ENCODE measurements around the gene DGKH. TPM values are rescaled to one million over a fixed set of nuclear protein-coding genes. Genes with fewer than 3 reads are reported as not detected.
A peak's percentile ranks its signal among the peaks of the same experiment; 100 is the strongest.

DGKH gene
- total RNA-seq, 2 experiments from 2014 or later, result 18.9 to 19.1 TPM

DNA sequence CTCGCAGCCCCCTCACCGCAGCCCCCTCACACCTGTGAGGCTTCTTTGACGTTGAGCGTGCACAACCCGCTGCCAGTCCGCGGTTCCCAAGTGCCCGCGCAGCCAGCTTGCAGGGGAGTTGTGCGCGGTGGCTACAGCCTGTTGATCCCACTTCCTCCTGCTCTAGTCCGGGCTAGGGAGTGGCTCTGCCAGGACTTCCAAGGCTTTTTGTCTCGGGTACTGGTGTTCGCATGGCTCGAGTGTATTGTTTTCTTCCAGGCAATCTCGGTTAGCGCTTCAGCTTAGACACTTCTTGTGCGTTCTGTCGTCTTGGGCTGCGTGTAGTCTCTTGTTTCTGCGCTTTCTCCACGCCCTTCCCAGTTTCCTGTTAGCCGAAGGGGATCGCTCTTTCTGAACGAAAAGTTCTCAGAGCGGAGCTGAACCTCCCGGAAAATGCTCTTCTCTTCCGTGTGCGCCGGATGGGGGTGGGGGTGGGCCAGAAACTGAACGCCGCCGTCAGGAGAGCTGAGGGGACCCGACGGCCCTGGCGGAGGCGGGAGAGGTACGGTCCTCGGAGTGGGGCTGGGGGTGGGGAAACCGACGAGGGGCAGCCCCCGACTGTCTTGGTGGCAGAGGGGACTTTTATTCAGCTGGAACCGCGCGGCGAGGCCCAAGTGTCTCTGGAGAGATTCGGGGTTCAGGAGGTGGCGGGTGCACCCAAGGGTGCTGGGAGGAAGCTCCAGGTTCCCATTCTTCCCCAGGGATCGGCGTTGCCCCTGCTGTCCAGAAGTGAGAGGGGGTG, 697 bp upstream of the DGKH start:
- peak; percentile 54 for DNase-seq
- ATAC-seq (ENCODE audit: low read depth), result peak; percentile 22
- POLR2A ChIA-PET, result interaction anchor here (0.5 to 2.1 kb wide), 7 partner anchors 24 to 226 kb away, joined by 3 to 7 read pairs (median 3); partner anchors contain the start of genes AKAP11 and VWA8
- Mint-ChIP-seq H3K4me3 (peak overlapping the region; percentile 94), H3K36me3 (peaks cover 16% of the 10 kb centered on the region), H3K4me1 (peaks cover 23% of the 10 kb centered on the region), H3K27me3 (no peaks in the 10 kb centered on the region), H3K9me3 (no peaks in the 10 kb centered on the region), H3K27ac (peak overlapping the region; percentile 83)

DNA sequence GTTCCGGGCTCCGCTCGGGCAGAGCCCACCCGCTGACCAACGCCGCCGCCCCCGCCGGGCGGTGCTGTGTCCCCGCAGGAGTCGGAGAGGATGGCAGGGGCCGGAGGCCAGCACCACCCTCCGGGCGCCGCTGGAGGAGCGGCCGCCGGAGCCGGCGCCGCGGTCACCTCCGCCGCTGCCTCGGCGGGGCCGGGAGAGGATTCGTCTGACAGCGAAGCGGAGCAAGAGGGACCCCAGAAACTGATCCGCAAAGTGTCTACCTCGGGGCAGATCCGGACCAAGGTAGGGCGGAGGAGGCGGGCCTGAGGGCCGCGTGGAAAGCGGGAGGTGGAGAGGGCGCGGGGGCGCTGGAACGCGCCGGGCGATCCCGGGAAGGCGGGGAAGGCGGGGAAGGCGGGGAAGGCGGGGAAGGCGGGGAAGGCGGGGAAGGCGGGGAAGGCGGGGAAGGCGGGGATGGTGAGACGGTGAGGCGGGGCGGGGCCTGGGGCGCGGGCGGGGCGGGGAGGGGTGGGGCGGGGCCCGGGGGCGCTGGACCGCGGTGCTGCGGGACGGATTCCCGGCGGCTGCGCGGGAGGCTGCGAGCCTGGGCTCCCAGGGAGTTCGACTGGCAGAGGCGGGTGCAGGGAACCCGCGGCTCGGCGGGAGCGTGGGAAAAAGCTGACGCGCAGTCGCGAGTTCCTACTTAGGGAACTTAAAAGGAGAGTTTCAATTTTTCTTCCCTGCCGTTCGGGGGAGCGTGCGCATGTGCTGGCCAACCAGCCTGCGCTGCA, 421 bp downstream of the DGKH start:
- Mint-ChIP-seq H3K27ac (peak overlapping the region; percentile 86), H3K27me3 (no peaks in the 10 kb centered on the region)

DNA sequence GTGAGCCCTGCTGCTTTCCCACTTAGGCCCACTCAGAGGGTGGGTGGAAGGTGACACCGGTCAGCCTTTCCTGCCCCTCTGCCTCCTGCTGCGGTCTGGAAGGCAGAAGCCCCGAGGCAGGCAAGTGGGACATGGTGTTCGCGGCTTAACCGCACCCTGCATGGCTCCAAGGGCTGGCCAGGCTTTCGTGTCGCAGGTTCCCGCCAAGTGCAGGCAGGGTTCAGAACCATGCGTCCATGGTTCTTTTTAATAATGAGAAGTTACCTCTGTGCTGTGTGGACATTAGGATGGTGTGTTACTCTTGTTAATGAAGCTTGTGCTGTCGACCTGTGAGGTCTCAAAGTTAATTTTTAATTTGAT, 986 bp downstream of the DGKH start:
- H3K4me3 Mint-ChIP-seq, result peak overlapping the region; percentile 78
- H3K36me3 Mint-ChIP-seq, result peaks cover 21% of the 10 kb centered on the region
- H3K27me3 Mint-ChIP-seq, result no peaks in the 10 kb centered on the region
- H3K9me3 Mint-ChIP-seq, result no peaks in the 10 kb centered on the region
- peak; percentile 16 for ATAC-seq (ENCODE audit: low read depth)
- DNase-seq, result no peak
- peaks cover 27% of the 10 kb centered on the region for H3K4me1 Mint-ChIP-seq
- H3K27ac Mint-ChIP-seq, result no peak overlapping the region
- POLR2A ChIA-PET, result no interaction called here

More for the DNA sequence above, 421 bp downstream of the DGKH start:
- peak; percentile 68 for ATAC-seq (ENCODE audit: low read depth)
- H3K4me3 Mint-ChIP-seq, result peak overlapping the region; percentile 94
- POLR2A ChIA-PET, result interaction anchor here (0.9 to 2.1 kb wide), 4 partner anchors 22 to 223 kb away, joined by 3 to 7 read pairs (median 4); partner anchors contain the start of genes AKAP11 and VWA8
- peaks cover 18% of the 10 kb centered on the region for H3K36me3 Mint-ChIP-seq
- peaks cover 26% of the 10 kb centered on the region for H3K4me1 Mint-ChIP-seq
- H3K9me3 Mint-ChIP-seq, result no peaks in the 10 kb centered on the region
- DNase-seq, result peak; percentile 79

DNA sequence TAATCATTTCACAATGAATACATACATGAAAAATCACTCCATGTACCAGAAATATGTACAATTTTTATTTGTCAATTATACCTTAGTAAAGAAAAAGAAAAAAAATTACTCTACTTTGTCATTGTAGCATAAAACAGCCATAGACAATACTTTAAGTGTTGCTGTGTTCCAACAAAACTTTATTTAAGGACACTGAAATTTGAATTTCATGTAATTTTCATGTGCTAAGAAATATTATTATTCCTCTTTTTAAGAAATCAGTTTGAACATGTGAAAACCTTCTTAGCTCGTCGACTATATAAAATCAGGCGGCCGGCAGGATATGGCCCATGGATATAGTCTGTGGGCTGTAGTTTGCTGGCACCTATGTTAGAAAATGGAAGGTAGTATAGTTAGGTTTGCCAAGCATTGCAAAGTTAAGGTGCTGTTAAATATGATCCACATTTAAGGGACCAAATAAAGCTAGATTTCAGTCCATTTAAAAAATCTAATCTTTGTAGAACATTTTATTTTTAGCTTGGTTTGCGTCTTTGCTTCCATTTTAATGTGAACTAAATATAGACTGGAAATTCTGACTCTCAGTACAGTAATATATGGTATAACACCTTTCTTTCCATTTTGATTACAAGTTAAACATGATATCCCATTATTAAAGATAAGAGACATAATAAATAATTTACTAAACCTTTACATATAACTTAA, 6.5 kb downstream of the DGKH start:
- POLR2A ChIA-PET, result no interaction called here
- DNase-seq (no peak), ATAC-seq (ENCODE audit: low read depth) (no peak)
- peaks cover 34% of the 10 kb centered on the region for H3K36me3 Mint-ChIP-seq
- peaks cover 26% of the 10 kb centered on the region for H3K4me1 Mint-ChIP-seq
- H3K9me3 Mint-ChIP-seq, result no peaks in the 10 kb centered on the region
- no peak overlapping the region for H3K27ac Mint-ChIP-seq
- H3K27me3 Mint-ChIP-seq, result no peaks in the 10 kb centered on the region
- no peak overlapping the region for H3K4me3 Mint-ChIP-seq

DNA sequence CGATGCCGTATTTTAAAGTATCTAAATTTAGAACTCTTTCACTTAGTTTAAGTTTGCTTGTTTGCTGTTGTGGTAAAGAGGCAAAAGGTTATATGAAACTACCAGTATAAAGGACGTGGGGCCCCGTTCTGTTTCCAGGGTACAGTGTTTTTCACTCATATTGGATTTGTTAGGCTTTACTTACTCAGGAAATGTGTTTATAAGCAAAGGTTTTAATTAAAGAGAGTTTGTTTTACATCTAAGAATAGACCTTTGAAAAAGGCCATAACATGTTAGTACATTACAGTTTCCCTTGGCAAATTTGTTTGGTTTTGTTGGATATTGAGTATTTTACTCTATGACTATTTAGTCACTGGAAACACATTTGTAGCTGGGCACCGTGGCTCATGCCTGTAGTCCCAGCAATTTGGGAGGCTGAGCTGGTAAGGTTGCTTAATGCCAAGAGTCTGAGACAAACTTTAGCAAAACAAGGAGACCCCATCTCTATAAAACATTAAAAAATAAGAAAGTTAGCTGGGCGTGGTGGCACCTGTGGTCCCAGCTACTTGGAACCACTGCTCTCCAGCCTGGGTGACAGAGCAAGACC, 7.1 kb downstream of the DGKH start:
- POLR2A ChIA-PET, result interaction anchor here (0.8 kb wide), 1 partner anchor 10 kb away, joined by 3 read pairs; no protein-coding TSS in a partner anchor
- no peak for DNase-seq
- ATAC-seq (ENCODE audit: low read depth), result no peak
- H3K9me3 Mint-ChIP-seq, result no peaks in the 10 kb centered on the region
- no peak overlapping the region for H3K27ac Mint-ChIP-seq
- H3K4me1 Mint-ChIP-seq, result peaks cover 25% of the 10 kb centered on the region
- H3K27me3 Mint-ChIP-seq, result no peaks in the 10 kb centered on the region
- no peak overlapping the region for H3K4me3 Mint-ChIP-seq
- peaks cover 38% of the 10 kb centered on the region for H3K36me3 Mint-ChIP-seq

DNA sequence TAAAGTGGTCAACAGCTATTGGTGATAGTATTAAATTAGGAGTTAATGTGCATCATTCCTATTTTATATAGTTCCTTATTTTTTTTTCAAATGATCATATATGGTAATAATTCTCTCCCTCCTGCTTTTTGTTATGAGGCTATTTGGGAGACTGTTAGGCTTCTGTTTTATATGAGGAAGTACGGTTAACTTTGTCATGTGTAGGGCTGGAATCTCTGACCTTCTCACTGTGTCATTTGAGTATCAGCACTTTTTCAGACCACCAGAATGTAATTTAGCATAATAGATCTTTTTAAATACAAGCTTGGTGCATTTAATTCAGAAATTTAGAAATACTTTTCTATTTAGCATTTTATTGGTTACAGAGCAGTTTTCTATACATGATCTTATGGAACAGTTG, 7.7 kb downstream of the DGKH start:
- Mint-ChIP-seq H3K27me3 (no peaks in the 10 kb centered on the region), H3K27ac (no peak overlapping the region), H3K4me1 (peaks cover 25% of the 10 kb centered on the region), H3K4me3 (no peak overlapping the region), H3K9me3 (no peaks in the 10 kb centered on the region), H3K36me3 (peaks cover 34% of the 10 kb centered on the region)
- DNase-seq (no peak), ATAC-seq (ENCODE audit: low read depth) (no peak)
- POLR2A ChIA-PET, result interaction anchor here (0.8 kb wide), 1 partner anchor 9 kb away, joined by 3 read pairs; no protein-coding TSS in a partner anchor

DNA sequence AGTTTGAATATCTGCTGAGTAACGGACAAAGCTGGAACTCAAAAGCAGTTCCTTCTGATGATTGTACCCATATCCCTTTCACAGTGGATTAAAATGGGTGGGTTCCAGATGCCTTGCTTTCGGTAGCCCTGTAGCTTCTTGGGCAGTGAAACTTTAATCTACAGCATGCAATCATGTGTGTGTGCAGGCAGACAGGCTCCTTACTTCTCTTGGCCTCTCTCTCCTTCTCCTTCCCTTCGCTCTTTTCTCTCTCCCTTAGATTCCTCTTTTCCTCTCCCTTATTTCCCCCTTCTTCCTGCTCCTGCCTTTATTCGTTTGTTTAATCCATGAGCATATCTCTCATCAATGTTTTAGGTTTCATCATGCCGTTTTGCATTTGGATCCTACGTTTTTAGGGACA, 8.1 kb downstream of the DGKH start:
- Mint-ChIP-seq H3K4me3 (peak overlapping the region; percentile 21), H3K4me1 (peaks cover 25% of the 10 kb centered on the region), H3K27me3 (no peaks in the 10 kb centered on the region), H3K36me3 (peaks cover 33% of the 10 kb centered on the region), H3K27ac (no peak overlapping the region), H3K9me3 (no peaks in the 10 kb centered on the region)
- DNase-seq (no peak), ATAC-seq (ENCODE audit: low read depth) (no peak)
- POLR2A ChIA-PET, result no interaction called here

DNA sequence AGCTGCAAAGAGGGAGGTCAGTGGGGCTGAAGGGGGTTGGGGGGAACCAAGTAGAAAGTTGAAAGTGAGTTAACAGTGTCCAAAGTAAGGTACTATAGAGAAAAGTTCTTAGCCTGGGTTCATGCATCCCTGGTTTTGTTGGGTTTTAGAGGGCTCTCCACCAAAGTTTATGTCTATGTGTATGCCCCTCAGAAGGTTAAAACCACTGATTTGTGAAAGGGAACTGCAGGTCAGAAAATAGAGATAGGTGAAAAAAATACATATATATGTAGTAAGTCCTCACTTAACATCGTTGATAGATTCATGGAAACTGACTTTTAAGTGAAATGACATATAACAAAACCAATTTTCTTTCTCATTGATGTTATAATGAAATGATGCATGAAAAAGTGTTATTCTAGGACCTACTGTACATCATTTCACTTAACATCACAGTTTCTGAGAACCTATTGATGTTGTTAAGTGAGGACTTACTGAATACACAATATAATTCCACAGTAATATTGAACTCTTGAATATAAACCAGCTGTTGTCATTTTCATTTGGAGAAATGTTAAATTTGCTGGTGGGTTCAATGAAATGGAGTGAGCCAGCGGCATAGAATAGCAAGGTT, 9.6 kb downstream of the DGKH start:
- DNase-seq (no peak), ATAC-seq (ENCODE audit: low read depth) (no peak)
- Mint-ChIP-seq H3K4me1 (peaks cover 13% of the 10 kb centered on the region), H3K27me3 (no peaks in the 10 kb centered on the region), H3K27ac (no peak overlapping the region), H3K36me3 (peaks cover 26% of the 10 kb centered on the region), H3K9me3 (no peaks in the 10 kb centered on the region), H3K4me3 (no peak overlapping the region)
- POLR2A ChIA-PET, result no interaction called here

DNA sequence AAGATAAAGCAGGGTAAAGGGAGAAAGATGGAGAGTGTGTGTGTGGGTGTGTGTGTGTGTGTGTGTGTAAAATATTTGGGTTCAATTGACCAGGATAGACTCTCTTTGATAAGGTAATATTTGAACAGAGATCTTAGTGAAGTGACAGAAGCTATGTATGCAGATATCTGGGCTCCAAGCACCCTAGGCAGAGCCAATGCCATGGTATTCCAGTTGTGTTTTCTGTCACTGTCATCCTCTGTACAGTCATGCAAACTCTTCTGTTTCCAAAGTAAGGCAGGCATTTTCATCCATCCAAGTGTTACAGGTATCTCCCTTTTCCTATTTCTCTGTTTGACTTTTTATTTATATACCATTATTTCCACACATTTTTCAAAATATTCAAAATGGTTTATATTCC, 13.5 kb downstream of the DGKH start:
- H3K4me1 Mint-ChIP-seq, result peaks cover 7% of the 10 kb centered on the region
- DNase-seq, result no peak
- POLR2A ChIA-PET, result no interaction called here
- no peak overlapping the region for H3K4me3 Mint-ChIP-seq
- no peaks in the 10 kb centered on the region for H3K27me3 Mint-ChIP-seq
- no peak for ATAC-seq (ENCODE audit: low read depth)
- peaks cover 30% of the 10 kb centered on the region for H3K36me3 Mint-ChIP-seq
- H3K9me3 Mint-ChIP-seq, result no peaks in the 10 kb centered on the region
- no peak overlapping the region for H3K27ac Mint-ChIP-seq

DNA sequence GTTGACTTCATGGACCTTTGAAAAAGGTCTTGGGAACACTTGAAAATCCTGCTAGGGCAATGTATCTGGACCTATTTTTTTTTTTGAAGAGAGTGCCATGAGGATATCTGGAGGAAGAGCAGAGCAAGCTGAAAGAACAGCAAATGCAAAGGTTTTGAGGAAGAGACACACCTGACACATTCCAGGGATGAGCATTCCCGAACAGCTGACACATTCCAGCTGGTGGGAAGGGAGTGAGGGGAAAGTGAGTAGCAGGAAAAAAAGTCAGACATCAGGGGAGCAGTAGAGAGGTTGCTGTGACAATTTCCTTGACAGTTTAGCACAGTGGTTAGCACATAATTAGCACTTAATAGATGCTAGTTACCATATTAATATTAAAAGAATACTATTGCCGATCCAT, 14.7 kb downstream of the DGKH start:
- no peak overlapping the region for H3K27ac Mint-ChIP-seq
- no peaks in the 10 kb centered on the region for H3K27me3 Mint-ChIP-seq
- peaks cover 7% of the 10 kb centered on the region for H3K4me1 Mint-ChIP-seq
- ATAC-seq (ENCODE audit: low read depth) (no peak), DNase-seq (no peak)
- POLR2A ChIA-PET, result no interaction called here
- no peaks in the 10 kb centered on the region for H3K9me3 Mint-ChIP-seq
- H3K36me3 Mint-ChIP-seq, result peaks cover 26% of the 10 kb centered on the region
- H3K4me3 Mint-ChIP-seq, result no peak overlapping the region

DNA sequence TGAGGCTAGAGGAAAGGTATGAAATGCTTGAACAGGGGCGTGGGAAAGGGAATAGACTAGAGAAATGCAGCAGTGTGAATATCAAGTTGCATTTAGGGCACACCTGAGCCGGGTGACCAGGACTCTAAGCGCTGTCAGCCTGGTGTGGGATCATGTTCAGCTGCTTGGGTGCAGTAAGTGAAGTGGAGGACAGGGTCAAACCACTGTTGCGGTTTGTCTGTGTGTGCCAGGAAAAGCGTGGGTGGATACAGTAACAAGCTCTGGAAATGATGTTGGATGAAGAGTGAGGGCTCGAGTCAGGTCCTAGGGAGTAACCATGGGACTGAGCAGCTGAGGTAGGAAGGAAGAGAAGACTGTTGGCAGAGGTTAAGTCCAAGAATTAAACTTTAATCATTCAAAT, 15.8 kb downstream of the DGKH start:
- peak overlapping the region; percentile 51 for H3K27ac Mint-ChIP-seq
- DNase-seq (no peak), ATAC-seq (ENCODE audit: low read depth) (no peak)
- POLR2A ChIA-PET, result no interaction called here
- no peak overlapping the region for H3K4me3 Mint-ChIP-seq
- H3K4me1 Mint-ChIP-seq, result peaks cover 7% of the 10 kb centered on the region
- H3K36me3 Mint-ChIP-seq, result peaks cover 27% of the 10 kb centered on the region
- H3K9me3 Mint-ChIP-seq, result no peaks in the 10 kb centered on the region
- H3K27me3 Mint-ChIP-seq, result no peaks in the 10 kb centered on the region

DNA sequence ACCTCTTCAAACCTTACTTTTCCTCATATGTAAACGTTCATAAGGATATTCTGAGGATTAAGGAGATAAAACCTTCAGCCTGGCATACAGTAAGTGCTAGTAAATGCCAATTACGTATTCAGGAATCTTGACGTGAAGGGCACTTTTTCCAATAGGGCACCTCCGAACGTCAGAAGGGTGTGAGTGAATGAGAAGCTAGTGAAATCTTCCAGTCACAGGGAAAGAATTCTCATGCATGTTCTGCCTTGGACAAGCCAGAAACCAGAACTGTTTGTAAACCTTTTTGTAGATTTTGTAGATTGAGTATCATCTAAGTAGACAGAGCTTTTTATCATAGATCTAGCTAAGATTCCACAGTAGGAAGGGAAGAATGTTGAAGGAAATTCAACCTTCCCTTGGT, 16.5 kb downstream of the DGKH start:
- H3K27ac Mint-ChIP-seq, result no peak overlapping the region

More for the DNA sequence above, 16.5 kb downstream of the DGKH start:
- DNase-seq (no peak), ATAC-seq (ENCODE audit: low read depth) (no peak)
- Mint-ChIP-seq H3K9me3 (no peaks in the 10 kb centered on the region), H3K4me1 (peaks cover 12% of the 10 kb centered on the region), H3K36me3 (peaks cover 32% of the 10 kb centered on the region), H3K4me3 (no peak overlapping the region), H3K27me3 (no peaks in the 10 kb centered on the region)
- POLR2A ChIA-PET, result interaction anchor here (1.2 kb wide), 1 partner anchor 9 kb away, joined by 3 read pairs; no protein-coding TSS in a partner anchor

Data from activated naive CD8-positive, alpha-beta T cell treated with anti-CD3 and anti-CD28 coated beads, Interleukin-2, amount 10 ng/mL, durations not matched to agents 7 days and 5 days (primary cell).